ENCODE data around the gene VWA3A. TPM values are rescaled to one million over a fixed set of nuclear protein-coding genes. Genes with fewer than 3 reads are reported as not detected.

VWA3A gene
- polyA plus RNA-seq, 2 of the 4 experiments (the other 2 are of a cell fraction), result 0.17 TPM; not detected in 1

- ATAC-seq (peak; percentile 81 to 92), FAIRE-seq (no peak), DNase-seq (ENCODE audit: low read depth in 1 of 2, low spot score in 1 of 2) (peak; percentile 54 to 55)
- H3K27ac ChIP-seq, result no peak overlapping the region
- 7% methylated on average over 1 of the region's 1 CpG for WGBS (ENCODE audit: missing lambda C conversion rate)
- no peaks in the 10 kb centered on the region for H3K4me1 ChIP-seq
- ChIA-PET POLR2A (interaction anchor here (0.6 kb wide), 1 partner anchor 9 kb away, joined by 5 read pairs; no protein-coding TSS in a partner anchor), CTCF (interaction anchor here (1.1 to 2.6 kb wide), 11 partner anchors 9 to 132 kb away, joined by 3 to 12 read pairs (median 7); no protein-coding TSS in a partner anchor)
- H3K4me3 ChIP-seq, result no peak overlapping the region
- TF ChIP-seq RAD21 (conservative IDR thresholded peaks at IDR 0.05 in 1 of 2, IDR thresholded peaks at IDR 0.05 in 1 of 2) (0 out of 5 replicates have a peak, but pooled peaks of 1 of the 2 experiments have one; percentile 11), ZC3H11A (IDR thresholded peaks at IDR 0.05) (no peak), ESRRA (IDR thresholded peaks at IDR 0.05; ENCODE audit: borderline replicate concordance, low read length) (no peak), CTCF (IDR thresholded peaks at IDR 0.05) (peak; percentile 35; the same call in 2 of the 3 replicates)
- no peaks in the 10 kb centered on the region for H3K9me3 ChIP-seq
- no peak overlapping the region for H3K4me2 ChIP-seq
Observed at GRCh38 chr16:22141767-22142166, 49.4 kb downstream of the VWA3A start.

GRCh38 chr16:22144520-22144919 lies 52.2 kb downstream of the VWA3A start:
- WGBS (ENCODE audit: missing lambda C conversion rate), result 47% methylated on average over 6 of the region's 6 CpGs
- no peak overlapping the region for H3K4me3 ChIP-seq
- FAIRE-seq (no peak), DNase-seq (ENCODE audit: low read depth in 1 of 2, low spot score in 1 of 2) (no peak), ATAC-seq (no peak)
- no peak overlapping the region for H3K4me2 ChIP-seq
- ChIA-PET CTCF (interaction anchor here (0.9 to 1.4 kb wide), 3 partner anchors 20 to 45 kb away, joined by 3 to 4 read pairs (median 4); no protein-coding TSS in a partner anchor), POLR2A (no interaction called here)
- H3K9me3 ChIP-seq, result no peaks in the 10 kb centered on the region
- H3K27ac ChIP-seq, result no peak overlapping the region
- TF ChIP-seq FOSB (CRISPR knock-in tag; IDR thresholded peaks at IDR 0.05) (no peak), MAX (IDR thresholded peaks at IDR 0.05) (no peak), EHMT2 (IDR thresholded peaks at IDR 0.05; ENCODE audit: low read depth) (no peak), CTCF (IDR thresholded peaks at IDR 0.05) (no peak), NPAS2 (CRISPR knock-in tag; IDR thresholded peaks at IDR 0.05; ENCODE audit: borderline replicate concordance) (no peak), FOXS1 (CRISPR knock-in tag; IDR thresholded peaks at IDR 0.05) (no peak), POLR2AphosphoS2 (conservative IDR thresholded peaks at IDR 0.05; ENCODE audit: low read length) (no peak), ATOH8 (CRISPR knock-in tag; IDR thresholded peaks at IDR 0.05; ENCODE audit: low read depth) (no peak), CHD2 (IDR thresholded peaks at IDR 0.05; ENCODE audit: low read length, partially characterized antibody) (no peak), HES2 (IDR thresholded peaks at IDR 0.05) (no peak), GATA3 (IDR thresholded peaks at IDR 0.05; ENCODE audit: borderline replicate concordance) (no peak), RAD21 (conservative IDR thresholded peaks at IDR 0.05 in 1 of 2, IDR thresholded peaks at IDR 0.05 in 1 of 2) (no peak), FOSL2 (IDR thresholded peaks at IDR 0.05) (no peak), FOSL2 (CRISPR knock-in tag; IDR thresholded peaks at IDR 0.05) (no peak), KDM1A (IDR thresholded peaks at IDR 0.05; ENCODE audit: low read depth) (no peak), HOXA7 (CRISPR knock-in tag; IDR thresholded peaks at IDR 0.05) (no peak), ESRRA (IDR thresholded peaks at IDR 0.05; ENCODE audit: borderline replicate concordance, low read length) (no peak), MAZ (IDR thresholded peaks at IDR 0.05; ENCODE audit: borderline replicate concordance, low read depth, low read length) (no peak), HOXB13 (CRISPR knock-in tag; IDR thresholded peaks at IDR 0.05; ENCODE audit: low read depth) (no peak)
- no peaks in the 10 kb centered on the region for H3K4me1 ChIP-seq

All from A549 (cell line).